Smooth muscle cell (in vitro differentiated cells): ENCODE measurements around the gene UNC93A. TPM values are rescaled to one million over a fixed set of nuclear protein-coding genes. Genes with fewer than 3 reads are reported as not detected.
"Not testable (repeated sequence)": the region's sequence is repeated elsewhere in the genome, so short reads cannot be mapped to it uniquely, and the experiment has no call there.

Experiments used
- DNase-seq: peaks from one replicate; lab custom pipeline; 2025; ENCODE audit not compliant: unreplicated experiment; lab: John Stamatoyannopoulos, UW
- H2AFZ ChIP-seq: fragments of 200-600 bp; sonication (generic); 2 replicates; pipeline ENCODE4 v1.6.0; 2016; ENCODE audit warnings: antibody characterized with exemption, low read depth, mild to moderate bottlenecking
- H3F3A ChIP-seq: fragments of 200-600 bp; sonication (generic); 2 replicates; pipeline ENCODE4 v1.6.0; 2017; ENCODE audit warnings: antibody characterized with exemption, low read depth
- H3K27ac ChIP-seq: fragments of 200-600 bp; sonication (generic); 2 replicates; pipeline ENCODE4 v1.5.1; 2016; ENCODE audit warnings: low read depth, mild to moderate bottlenecking
- H3K27me3 ChIP-seq: fragments of 200-600 bp; sonication (generic); 2 replicates; pipeline ENCODE4 v1.6.1; 2016; ENCODE audit warnings: low read depth, mild to moderate bottlenecking
- H3K36me3 ChIP-seq: fragments of 200-600 bp; sonication (generic); 2 replicates; pipeline ENCODE4 v1.5.1; 2016; ENCODE audit warnings: low read depth
- H3K4me1 ChIP-seq: fragments of 200-600 bp; sonication (generic); 2 replicates; pipeline ENCODE4 v1.5.1; 2016; ENCODE audit warnings: low read depth
- H3K4me2 ChIP-seq: fragments of 200-600 bp; sonication (generic); 2 replicates; pipeline ENCODE4 v1.6.0; 2016; ENCODE audit warnings: mild to moderate bottlenecking
- H3K4me3 ChIP-seq: fragments of 200-600 bp; sonication (generic); 2 replicates; pipeline ENCODE4 v1.5.1; 2016; ENCODE audit warnings: mild to moderate bottlenecking
- H3K79me2 ChIP-seq: fragments of 200-600 bp; sonication (generic); 2 replicates; pipeline ENCODE4 v1.6.0; 2016; ENCODE audit warnings: low read depth, mild to moderate bottlenecking
- H3K9ac ChIP-seq: fragments of 200-600 bp; sonication (generic); 2 replicates; pipeline ENCODE4 v1.6.0; 2016; ENCODE audit warnings: low read depth
- H3K9me3 ChIP-seq: fragments of 200-600 bp; sonication (generic); replicated peaks from 2 replicates; pipeline ENCODE4 v1.5.1; 2016; ENCODE audit warnings: low read depth
- H4K20me1 ChIP-seq: fragments of 200-600 bp; sonication (generic); 2 replicates; pipeline ENCODE4 v1.6.0; 2016; ENCODE audit warnings: low read depth
- CTCF ChIP-seq: fragments of 200-600 bp; sonication (generic); IDR thresholded peaks from 2 replicates; pipeline ENCODE4 v1.5.1; 2017; ENCODE audit warnings: borderline replicate concordance, mild to moderate bottlenecking, antibody characterized with exemption; ENCODE audit not compliant: insufficient read depth, poor library complexity, severe bottlenecking
- WGBS: methylation state at CpG from one replicate; pipeline ENCODE4 v1.1.7; 2016; ENCODE audit warnings: low lambda C conversion rate; 5-methylcytosine and 5-hydroxymethylcytosine counted together
- polyA plus RNA-seq: library from polyadenylated mRNA; unstranded; fragments of >200 nt; fragmentation: Nextera tagmentation; extraction: Ambion mirVana; gene quantifications from 2 replicates; pipeline ENCODE4 v1.2.1, GENCODE V29; 2016
- total RNA-seq: library from RNA; depleted of rRNA; stranded (reverse); fragments of >200 nt; gene quantifications from 2 replicates; pipeline ENCODE4 v1.2.3, GENCODE V29; 2014

The UNC93A gene
- total and polyA plus RNA-seq, 2 experiments from 2014 or later = not detected

GRCh38 chr6:167285077-167285770, 5.9 kb upstream of the UNC93A start:
- Histone ChIP-seq H2AFZ (no peak overlapping the region), H3K79me2 (no peaks in the 10 kb centered on the region), H3K4me2 (no peak overlapping the region), H3K9me3 (no peaks in the 10 kb centered on the region), H3K36me3 (no peaks in the 10 kb centered on the region), H3K27ac (no peak overlapping the region), H3K9ac (no peak overlapping the region), H4K20me1 (no peaks in the 10 kb centered on the region), H3K27me3 (no peaks in the 10 kb centered on the region), H3K4me3 (no peak overlapping the region), H3K4me1 (peaks cover 4% of the 10 kb centered on the region), H3F3A (no peaks in the 10 kb centered on the region)
- no peak for DNase-seq
- WGBS = 93% methylated on average over 15 of the region's 15 CpGs
- no peak for TF ChIP-seq CTCF

- WGBS = 96% methylated on average over 13 of the region's 13 CpGs
Observed at GRCh38 chr6:167287513-167288048, 3.5 kb upstream of the UNC93A start.

GRCh38 chr6:167288591-167289225, 2.4 kb upstream of the UNC93A start:
- peak; percentile 45 for TF ChIP-seq CTCF
- H3K27me3 ChIP-seq, H3K36me3 ChIP-seq, H3K27ac ChIP-seq, DNase-seq, H3K9ac ChIP-seq, H3K4me1 ChIP-seq, H3K9me3 ChIP-seq, H4K20me1 ChIP-seq, H3F3A ChIP-seq, H3K79me2 ChIP-seq, H3K4me3 ChIP-seq: not testable (repeated sequence)
- peak overlapping the region; percentile 6 for H3K4me2 ChIP-seq
- H2AFZ ChIP-seq = peak overlapping the region; percentile 16
- 10% methylated on average over 14 of the region's 14 CpGs for WGBS

More at GRCh38 chr6:167287513-167288048, 3.5 kb upstream of the UNC93A start:
- Histone ChIP-seq H3K36me3 (no peaks in the 10 kb centered on the region), H2AFZ (no peak overlapping the region), H4K20me1 (no peaks in the 10 kb centered on the region), H3K4me2 (no peak overlapping the region), H3K27ac (no peak overlapping the region), H3K4me1 (peaks cover 4% of the 10 kb centered on the region), H3K79me2 (no peaks in the 10 kb centered on the region), H3K4me3 (no peak overlapping the region), H3F3A (no peaks in the 10 kb centered on the region), H3K9ac (no peak overlapping the region), H3K27me3 (no peaks in the 10 kb centered on the region), H3K9me3 (no peaks in the 10 kb centered on the region)
- no peak for DNase-seq
- TF ChIP-seq CTCF = no peak

GRCh38 chr6:167289291-167289690, 1.8 kb upstream of the UNC93A start:
- peak overlapping the region; percentile 16 for H2AFZ ChIP-seq

More at GRCh38 chr6:167289291-167289690, 1.8 kb upstream of the UNC93A start:
- H3K9me3 ChIP-seq, H3K9ac ChIP-seq, H3K27me3 ChIP-seq, DNase-seq, H3F3A ChIP-seq, H3K27ac ChIP-seq, H3K36me3 ChIP-seq, H3K4me1 ChIP-seq, H3K4me3 ChIP-seq, H4K20me1 ChIP-seq, H3K79me2 ChIP-seq: not testable (repeated sequence)
- peak overlapping the region; percentile 6 for H3K4me2 ChIP-seq
- 40% methylated on average over 1 of the region's 2 CpGs for WGBS
